Upper lobe of left lung (tissue), 4 donors: ENCODE data around the gene BCOR.

Experiments used
- EP300 ChIP-seq, 4 donors: sonication (generic); formaldehyde crosslinking; IDR thresholded peaks; one replicate each; pipeline ENCODE4 v1.5.1; 2017; ENCODE audit warnings: antibody characterized with exemption in 4 of 4, control low read depth in 2 of 4
- POLR2A ChIP-seq, 4 donors: fragments of 450-650 bp; IDR thresholded peaks; one replicate each; pipeline ENCODE4 v1.5.1; 2016 to 2017; ENCODE audit warnings: antibody characterized with exemption in 4 of 4, mild to moderate bottlenecking in 2 of 4
- POLR2AphosphoS5 ChIP-seq, 2 donors: sonication (generic); formaldehyde crosslinking; IDR thresholded peaks; one replicate each; pipeline ENCODE4 v1.5.1; 2017; ENCODE audit warnings: antibody characterized with exemption in 2 of 2
- TF ChIP-seq, protein P1 (sequence below), 6 experiments: fragments of 450-650 bp in 4 of 6; fragments of 200-600 bp in 2 of 6; sonication (generic) in 2 of 6; IDR thresholded peaks; one replicate each; pipeline ENCODE4 v1.5.1; 2016 to 2019; ENCODE audit warnings: antibody characterized with exemption in 6 of 6

DNA sequence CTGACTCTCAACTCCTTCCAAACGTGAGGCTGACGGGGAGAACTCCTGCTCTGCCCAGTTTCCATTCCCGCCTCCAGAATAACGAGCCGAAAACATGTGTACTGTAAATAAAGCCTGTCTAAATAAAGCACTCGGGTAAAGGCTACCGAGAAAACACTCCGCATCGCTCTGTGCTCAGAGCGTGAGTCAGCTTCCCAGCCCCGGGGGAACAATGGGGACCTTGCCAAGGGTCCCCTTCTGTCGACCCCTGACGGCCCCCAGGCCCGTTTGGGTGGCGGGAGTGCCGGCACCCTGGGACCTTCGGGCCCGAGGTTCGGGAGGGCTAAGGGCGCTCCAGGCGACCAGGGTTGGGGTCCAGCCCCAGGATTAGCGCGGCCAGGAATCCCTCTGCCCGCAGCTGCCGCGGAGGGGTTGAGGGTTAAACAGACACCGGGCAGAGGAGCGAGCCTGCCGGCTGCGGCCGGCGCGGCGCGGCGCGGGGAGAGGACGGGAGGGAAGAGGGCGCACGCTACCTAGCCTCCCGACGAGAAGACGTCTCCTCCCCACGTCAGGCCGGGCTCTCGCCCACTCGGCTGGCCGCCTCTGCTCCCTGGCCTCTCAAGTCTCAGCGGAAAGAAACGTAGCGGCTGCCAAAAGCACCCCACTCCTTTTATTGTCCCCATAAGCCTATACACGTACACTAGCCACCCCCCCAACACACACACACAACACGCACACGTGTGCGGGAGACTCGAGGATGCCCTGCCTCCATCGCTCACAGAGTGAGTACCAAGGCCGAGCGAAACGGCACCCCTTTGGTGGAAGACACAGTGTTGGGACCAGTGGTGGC lies 85.5 kb downstream of the BCOR start:
- TF ChIP-seq EP300 (IDR thresholded peaks at IDR 0.05) (no peak), POLR2A (IDR thresholded peaks at IDR 0.05) (no peak), POLR2AphosphoS5 (IDR thresholded peaks at IDR 0.05) (peak in 1 of 2 donors; percentile 16)
- TF ChIP-seq, protein P1, sequence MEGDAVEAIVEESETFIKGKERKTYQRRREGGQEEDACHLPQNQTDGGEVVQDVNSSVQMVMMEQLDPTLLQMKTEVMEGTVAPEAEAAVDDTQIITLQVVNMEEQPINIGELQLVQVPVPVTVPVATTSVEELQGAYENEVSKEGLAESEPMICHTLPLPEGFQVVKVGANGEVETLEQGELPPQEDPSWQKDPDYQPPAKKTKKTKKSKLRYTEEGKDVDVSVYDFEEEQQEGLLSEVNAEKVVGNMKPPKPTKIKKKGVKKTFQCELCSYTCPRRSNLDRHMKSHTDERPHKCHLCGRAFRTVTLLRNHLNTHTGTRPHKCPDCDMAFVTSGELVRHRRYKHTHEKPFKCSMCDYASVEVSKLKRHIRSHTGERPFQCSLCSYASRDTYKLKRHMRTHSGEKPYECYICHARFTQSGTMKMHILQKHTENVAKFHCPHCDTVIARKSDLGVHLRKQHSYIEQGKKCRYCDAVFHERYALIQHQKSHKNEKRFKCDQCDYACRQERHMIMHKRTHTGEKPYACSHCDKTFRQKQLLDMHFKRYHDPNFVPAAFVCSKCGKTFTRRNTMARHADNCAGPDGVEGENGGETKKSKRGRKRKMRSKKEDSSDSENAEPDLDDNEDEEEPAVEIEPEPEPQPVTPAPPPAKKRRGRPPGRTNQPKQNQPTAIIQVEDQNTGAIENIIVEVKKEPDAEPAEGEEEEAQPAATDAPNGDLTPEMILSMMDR (IDR thresholded peaks at IDR 0.05) = no peak
